T-helper 17 cell (primary cell): ENCODE data around the gene IDH3G. TPM values are rescaled to one million over a fixed set of nuclear protein-coding genes. Genes with fewer than 3 reads are reported as not detected.

ENCODE experiments used
- ATAC-seq: fragments of 150-1000 bp; cut with Tn5 transposase; 2 replicates; pipeline ENCODE4 v1.10.0; 2021; ENCODE audit warnings: mild to moderate bottlenecking, moderate library complexity
- DNase-seq, 3 donors: peaks; one replicate each; pipeline versions ENCODE4 v3.0.0 to v3.0.0-alpha.2; 2020 to 2021
- H3K9me3 ChIP-seq: one replicate; pipeline ENCODE4 v1.7.0; 2013; ENCODE audit warnings: low read length, mild to moderate bottlenecking; ENCODE audit not compliant: control insufficient read depth, poor library complexity, severe bottlenecking
- H3K27ac Mint-ChIP-seq: one replicate; pipeline ENCODE4 v1.8.0; 2022; ENCODE audit warnings: mild to moderate bottlenecking, moderate library complexity, mixed read lengths
- H3K27me3 Mint-ChIP-seq: one replicate; pipeline ENCODE4 v1.8.0; 2022; ENCODE audit warnings: mixed read lengths
- H3K36me3 Mint-ChIP-seq: one replicate; pipeline ENCODE4 v1.8.0; 2022; ENCODE audit warnings: low read depth, mixed read lengths
- H3K4me1 Mint-ChIP-seq: one replicate; pipeline ENCODE4 v1.8.0; 2022; ENCODE audit warnings: mild to moderate bottlenecking, mixed read lengths
- H3K4me3 Mint-ChIP-seq: one replicate; pipeline ENCODE4 v1.8.0; 2022; ENCODE audit warnings: mild to moderate bottlenecking, moderate library complexity, mixed read lengths
- total RNA-seq, 4 donors: library from RNA in 2 of 4; stranded (reverse) in 2 of 4; gene quantifications; one replicate each; pipeline ENCODE4 v1.2.3 and lab custom pipeline; 2022 to 2026

IDH3G gene
- 10 to 100 TPM; 46.4 to 52.4 TPM for total RNA-seq
- 32.6 to 46.0 reads per million in 2 donors for total RNA-seq (lab: John Stamatoyannopoulos, UW)

DNA sequence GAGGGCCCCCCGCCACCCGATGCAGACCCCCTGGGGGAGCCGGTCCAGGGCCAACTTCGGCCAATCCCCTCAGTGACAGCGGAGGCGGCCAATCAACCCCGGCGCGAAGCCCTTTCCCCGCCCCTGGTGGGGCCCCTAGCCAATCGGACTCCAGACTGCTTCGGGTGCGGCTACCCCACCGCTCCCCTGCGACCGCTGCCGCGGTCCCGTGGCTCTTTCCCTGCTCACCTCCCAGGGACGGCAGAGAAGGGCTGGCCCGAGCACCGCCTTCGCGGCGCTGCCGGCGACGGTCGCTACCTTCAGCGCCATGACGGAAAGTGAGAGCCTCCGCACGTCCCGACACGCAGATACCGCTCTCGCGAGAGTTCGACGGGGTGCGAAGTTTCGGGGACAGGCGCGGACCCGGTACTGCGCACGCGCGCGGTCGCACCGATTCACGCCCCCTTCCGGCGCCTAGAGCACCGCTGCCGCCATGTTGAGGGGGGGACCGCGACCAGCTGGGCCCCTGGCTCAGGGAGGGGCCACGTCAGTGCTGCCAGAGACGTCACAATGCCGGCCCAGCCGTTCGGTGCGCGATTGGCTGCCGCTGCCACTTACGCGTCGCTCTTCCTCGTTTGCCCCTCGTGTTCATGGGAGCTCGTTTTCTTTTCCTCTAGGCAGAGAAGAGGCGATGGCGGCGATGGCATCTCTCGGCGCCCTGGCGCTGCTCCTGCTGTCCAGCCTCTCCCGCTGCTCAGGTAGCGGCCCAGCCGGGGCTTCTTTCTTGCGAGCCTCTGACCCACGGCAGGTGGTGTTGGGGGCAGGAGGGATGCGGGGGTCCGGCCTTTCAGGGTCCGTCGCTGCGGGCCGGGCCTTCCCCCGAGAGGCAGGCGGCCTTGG is at the start of gene IDH3G, which contains the start of gene SSR4:
Gene IDH3G, minus strand, starts transcription at position 358 of the 879 bp plus-strand sequence. Its CDS starts 49 bp downstream, at position 309.
Gene SSR4, plus strand, starts transcription at position 651 of the 879 bp plus-strand sequence. Its CDS starts 20 bp downstream, at position 671.
- H3K9me3 ChIP-seq, result no peaks in the 10 kb centered on the region
- H3K4me3 Mint-ChIP-seq, result peak within 1 kb of the TSS; percentile 94
- peak within 1 kb of the TSS; percentile 80 for H3K27ac Mint-ChIP-seq
- no peaks in the 10 kb centered on the region for H3K36me3 Mint-ChIP-seq
- ATAC-seq (peak; percentile 97), DNase-seq (peak; percentile 83 to 90 (median 88))
- H3K4me1 Mint-ChIP-seq, result peaks cover 16% of the 10 kb centered on the region
- no peaks in the 10 kb centered on the region for H3K27me3 Mint-ChIP-seq

GRCh38 chrX:153836921-153837320 is 42.7 kb upstream of the IDH3G start:
- H3K36me3 Mint-ChIP-seq, result no peaks in the 10 kb centered on the region
- H3K4me3 Mint-ChIP-seq, result no peak overlapping the region
- no peak for DNase-seq
- no peak overlapping the region for H3K27ac Mint-ChIP-seq
- H3K27me3 Mint-ChIP-seq, result no peaks in the 10 kb centered on the region
- H3K4me1 Mint-ChIP-seq, result peaks cover 2% of the 10 kb centered on the region
- no peak for ATAC-seq
- H3K9me3 ChIP-seq, result no peaks in the 10 kb centered on the region

GRCh38 chrX:153832728-153833127 is 38.6 kb upstream of the IDH3G start:
- ATAC-seq, result no peak
- H3K27me3 Mint-ChIP-seq, result no peaks in the 10 kb centered on the region
- peaks cover 6% of the 10 kb centered on the region for H3K4me1 Mint-ChIP-seq
- H3K9me3 ChIP-seq, result no peaks in the 10 kb centered on the region
- DNase-seq, result no peak
- no peak overlapping the region for H3K27ac Mint-ChIP-seq
- H3K4me3 Mint-ChIP-seq, result no peak overlapping the region
- H3K36me3 Mint-ChIP-seq, result no peaks in the 10 kb centered on the region

GRCh38 chrX:153831429-153832150 is 37.4 kb upstream of the IDH3G start:
- Mint-ChIP-seq H3K27me3 (no peaks in the 10 kb centered on the region), H3K27ac (no peak overlapping the region), H3K36me3 (no peaks in the 10 kb centered on the region), H3K4me3 (peak overlapping the region; percentile 74), H3K4me1 (peaks cover 16% of the 10 kb centered on the region)
- ATAC-seq (no peak), DNase-seq (no peak)
- H3K9me3 ChIP-seq, result no peaks in the 10 kb centered on the region

- H3K27me3 Mint-ChIP-seq, result no peaks in the 10 kb centered on the region
- no peaks in the 10 kb centered on the region for H3K36me3 Mint-ChIP-seq
- DNase-seq, result no peak
- ATAC-seq, result no peak
- H3K4me3 Mint-ChIP-seq, result peak overlapping the region; percentile 74
- H3K4me1 Mint-ChIP-seq, result peaks cover 16% of the 10 kb centered on the region
- no peak overlapping the region for H3K27ac Mint-ChIP-seq
- no peaks in the 10 kb centered on the region for H3K9me3 ChIP-seq
Observed at GRCh38 chrX:153830640-153831428, 36.7 kb upstream of the IDH3G start.

DNA sequence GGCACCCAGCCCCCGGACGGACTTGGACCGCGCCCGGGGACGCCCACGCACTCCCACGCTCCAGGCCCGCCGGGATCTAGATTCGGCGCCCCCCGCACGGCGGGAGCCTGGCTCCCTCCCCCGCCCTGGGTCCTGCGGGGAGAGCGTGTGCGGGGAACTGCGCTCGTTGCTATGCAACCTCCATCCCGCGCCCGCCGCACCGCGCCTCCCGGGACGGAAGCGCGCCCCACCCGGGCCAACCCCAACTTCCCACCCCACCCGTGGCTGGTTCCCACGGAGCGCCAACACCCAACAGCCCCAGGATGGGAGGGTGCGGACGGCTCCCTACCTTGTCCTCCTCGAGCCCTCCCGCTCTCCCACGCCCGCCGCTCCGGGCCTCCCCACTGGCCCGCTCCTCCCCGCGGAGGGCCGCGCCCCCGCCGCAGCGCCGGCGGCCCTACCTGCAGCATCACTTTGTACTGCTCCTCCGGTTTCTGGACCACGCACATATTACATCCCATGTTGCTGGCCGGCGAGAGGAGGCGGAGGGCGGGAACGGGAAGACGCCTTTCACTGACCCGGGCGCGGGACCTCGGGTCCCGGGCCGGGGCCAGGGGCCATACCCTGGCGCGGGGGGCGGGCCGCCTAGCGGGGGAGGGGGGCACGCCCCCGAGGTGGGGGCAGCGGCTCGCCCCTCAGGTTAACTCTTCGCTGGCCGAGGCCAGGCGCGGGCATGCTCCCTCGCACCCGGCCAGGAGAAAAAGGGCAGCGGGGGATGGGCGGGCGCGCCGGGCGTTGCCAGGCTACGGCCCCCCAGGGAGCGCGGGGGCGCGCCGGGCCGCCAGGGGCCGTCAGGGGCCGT is 35.8 kb upstream of the IDH3G start, which contains the start of gene PDZD4:
Gene PDZD4, minus strand, starts transcription at position 746 of the 841 bp plus-strand sequence. Its CDS starts 246 bp downstream, at position 500.
- peak in 1 of 3 donors; percentile 23 for DNase-seq
- H3K36me3 Mint-ChIP-seq, result no peaks in the 10 kb centered on the region
- peak; percentile 71 for ATAC-seq
- H3K4me3 Mint-ChIP-seq, result peak within 1 kb of the TSS; percentile 75
- H3K9me3 ChIP-seq, result no peaks in the 10 kb centered on the region
- H3K27ac Mint-ChIP-seq, result no peak within 1 kb of the TSS
- peaks cover 18% of the 10 kb centered on the region for H3K4me1 Mint-ChIP-seq
- no peaks in the 10 kb centered on the region for H3K27me3 Mint-ChIP-seq

GRCh38 chrX:153829549-153829798 is 35.3 kb upstream of the IDH3G start:
- ATAC-seq (no peak), DNase-seq (no peak)
- peak overlapping the region; percentile 75 for H3K4me3 Mint-ChIP-seq
- H3K27ac Mint-ChIP-seq, result no peak overlapping the region
- H3K4me1 Mint-ChIP-seq, result peaks cover 18% of the 10 kb centered on the region
- no peaks in the 10 kb centered on the region for H3K27me3 Mint-ChIP-seq
- no peaks in the 10 kb centered on the region for H3K36me3 Mint-ChIP-seq
- H3K9me3 ChIP-seq, result no peaks in the 10 kb centered on the region

- no peak overlapping the region for H3K27ac Mint-ChIP-seq
- peaks cover 18% of the 10 kb centered on the region for H3K4me1 Mint-ChIP-seq
- H3K4me3 Mint-ChIP-seq, result peak overlapping the region; percentile 75
- no peaks in the 10 kb centered on the region for H3K36me3 Mint-ChIP-seq
- DNase-seq, result no peak
- ATAC-seq, result peak; percentile 53
- no peaks in the 10 kb centered on the region for H3K27me3 Mint-ChIP-seq
- no peaks in the 10 kb centered on the region for H3K9me3 ChIP-seq
Observed at GRCh38 chrX:153828723-153829548, 34.8 kb upstream of the IDH3G start.

- ATAC-seq (no peak), DNase-seq (no peak)
- H3K27ac Mint-ChIP-seq, result no peak overlapping the region
- H3K9me3 ChIP-seq, result no peaks in the 10 kb centered on the region
- no peaks in the 10 kb centered on the region for H3K27me3 Mint-ChIP-seq
- no peaks in the 10 kb centered on the region for H3K36me3 Mint-ChIP-seq
- no peak overlapping the region for H3K4me3 Mint-ChIP-seq
- H3K4me1 Mint-ChIP-seq, result peaks cover 21% of the 10 kb centered on the region
Observed at GRCh38 chrX:153828308-153828707, 34.1 kb upstream of the IDH3G start.

- ATAC-seq (no peak), DNase-seq (no peak)
- no peak overlapping the region for H3K4me3 Mint-ChIP-seq
- H3K36me3 Mint-ChIP-seq, result no peaks in the 10 kb centered on the region
- H3K27ac Mint-ChIP-seq, result no peak overlapping the region
- H3K9me3 ChIP-seq, result no peaks in the 10 kb centered on the region
- peaks cover 21% of the 10 kb centered on the region for H3K4me1 Mint-ChIP-seq
- H3K27me3 Mint-ChIP-seq, result no peaks in the 10 kb centered on the region
Observed at GRCh38 chrX:153827903-153828302, 33.7 kb upstream of the IDH3G start.

- DNase-seq (no peak), ATAC-seq (no peak)
- H3K9me3 ChIP-seq, result no peaks in the 10 kb centered on the region
- H3K27me3 Mint-ChIP-seq, result no peaks in the 10 kb centered on the region
- peaks cover 27% of the 10 kb centered on the region for H3K4me1 Mint-ChIP-seq
- H3K36me3 Mint-ChIP-seq, result no peaks in the 10 kb centered on the region
- no peak overlapping the region for H3K27ac Mint-ChIP-seq
- no peak overlapping the region for H3K4me3 Mint-ChIP-seq
Observed at GRCh38 chrX:153827016-153827415, 32.8 kb upstream of the IDH3G start.

GRCh38 chrX:153825042-153825441 is 30.9 kb upstream of the IDH3G start:
- no peak overlapping the region for H3K27ac Mint-ChIP-seq
- H3K27me3 Mint-ChIP-seq, result no peaks in the 10 kb centered on the region
- no peaks in the 10 kb centered on the region for H3K36me3 Mint-ChIP-seq
- DNase-seq (no peak), ATAC-seq (no peak)
- peaks cover 31% of the 10 kb centered on the region for H3K4me1 Mint-ChIP-seq
- no peak overlapping the region for H3K4me3 Mint-ChIP-seq
- H3K9me3 ChIP-seq, result no peaks in the 10 kb centered on the region
